ENCODE results near the gene ERVW-1.

The ERVW-1 gene

DNA sequence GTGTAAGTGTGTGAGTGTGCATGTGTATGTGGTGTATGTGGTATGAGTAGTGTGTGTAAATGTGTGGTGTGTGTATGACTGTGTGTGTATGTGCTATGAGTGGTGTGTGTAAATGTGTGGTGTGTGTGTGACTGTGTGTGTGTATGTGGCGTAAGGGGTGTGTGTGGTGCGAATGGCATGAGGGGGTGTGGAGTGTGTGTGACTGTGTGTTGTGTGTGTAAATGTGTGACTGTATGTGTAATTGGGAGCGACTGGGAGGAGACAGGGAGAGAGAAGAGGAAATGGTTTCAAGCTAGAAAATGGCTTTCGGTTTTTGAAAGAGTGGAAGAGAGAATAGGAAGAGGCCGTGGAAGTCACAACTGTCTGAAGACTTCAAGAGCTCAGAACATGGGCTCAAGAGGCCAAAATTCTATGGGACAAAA lies 54.0 kb downstream of the ERVW-1 start:
- DNase-seq (ENCODE audit: extremely low read depth, low read depth): no peak
- H3K4me3 ChIP-seq (replicated peaks; ENCODE audit: low read depth, low read length): no peak overlapping the region
- TF ChIP-seq, protein P1, sequence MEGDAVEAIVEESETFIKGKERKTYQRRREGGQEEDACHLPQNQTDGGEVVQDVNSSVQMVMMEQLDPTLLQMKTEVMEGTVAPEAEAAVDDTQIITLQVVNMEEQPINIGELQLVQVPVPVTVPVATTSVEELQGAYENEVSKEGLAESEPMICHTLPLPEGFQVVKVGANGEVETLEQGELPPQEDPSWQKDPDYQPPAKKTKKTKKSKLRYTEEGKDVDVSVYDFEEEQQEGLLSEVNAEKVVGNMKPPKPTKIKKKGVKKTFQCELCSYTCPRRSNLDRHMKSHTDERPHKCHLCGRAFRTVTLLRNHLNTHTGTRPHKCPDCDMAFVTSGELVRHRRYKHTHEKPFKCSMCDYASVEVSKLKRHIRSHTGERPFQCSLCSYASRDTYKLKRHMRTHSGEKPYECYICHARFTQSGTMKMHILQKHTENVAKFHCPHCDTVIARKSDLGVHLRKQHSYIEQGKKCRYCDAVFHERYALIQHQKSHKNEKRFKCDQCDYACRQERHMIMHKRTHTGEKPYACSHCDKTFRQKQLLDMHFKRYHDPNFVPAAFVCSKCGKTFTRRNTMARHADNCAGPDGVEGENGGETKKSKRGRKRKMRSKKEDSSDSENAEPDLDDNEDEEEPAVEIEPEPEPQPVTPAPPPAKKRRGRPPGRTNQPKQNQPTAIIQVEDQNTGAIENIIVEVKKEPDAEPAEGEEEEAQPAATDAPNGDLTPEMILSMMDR (IDR thresholded peaks at IDR 0.05; ENCODE audit: low read depth, low read length, missing control alignments): no peak

DNA sequence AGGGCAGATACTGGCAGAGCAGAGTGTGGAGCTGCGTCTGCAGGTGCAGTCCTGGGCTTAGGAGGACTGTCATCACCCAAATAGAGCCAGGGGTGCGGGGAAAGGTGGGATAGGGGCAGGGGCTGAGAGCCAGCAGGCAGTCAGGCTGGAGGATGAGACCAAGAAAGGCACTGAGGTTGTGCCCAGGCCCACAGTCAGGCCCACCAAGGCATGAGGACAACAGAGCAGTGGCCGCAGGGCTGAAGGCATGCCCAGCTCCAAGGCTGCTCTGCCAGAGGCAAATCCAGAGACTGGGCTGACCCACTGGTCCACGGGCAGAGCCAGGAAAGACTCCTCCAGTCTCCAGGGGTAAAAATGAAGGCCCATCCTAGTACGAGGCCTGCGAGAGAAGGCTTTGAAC lies 54.8 kb downstream of the ERVW-1 start:
- no peak for DNase-seq (ENCODE audit: extremely low read depth, low read depth)
- no peak overlapping the region for H3K4me3 ChIP-seq (replicated peaks; ENCODE audit: low read depth, low read length)
- TF ChIP-seq, protein P1 (IDR thresholded peaks at IDR 0.05; ENCODE audit: low read depth, low read length, missing control alignments): no peak

DNA sequence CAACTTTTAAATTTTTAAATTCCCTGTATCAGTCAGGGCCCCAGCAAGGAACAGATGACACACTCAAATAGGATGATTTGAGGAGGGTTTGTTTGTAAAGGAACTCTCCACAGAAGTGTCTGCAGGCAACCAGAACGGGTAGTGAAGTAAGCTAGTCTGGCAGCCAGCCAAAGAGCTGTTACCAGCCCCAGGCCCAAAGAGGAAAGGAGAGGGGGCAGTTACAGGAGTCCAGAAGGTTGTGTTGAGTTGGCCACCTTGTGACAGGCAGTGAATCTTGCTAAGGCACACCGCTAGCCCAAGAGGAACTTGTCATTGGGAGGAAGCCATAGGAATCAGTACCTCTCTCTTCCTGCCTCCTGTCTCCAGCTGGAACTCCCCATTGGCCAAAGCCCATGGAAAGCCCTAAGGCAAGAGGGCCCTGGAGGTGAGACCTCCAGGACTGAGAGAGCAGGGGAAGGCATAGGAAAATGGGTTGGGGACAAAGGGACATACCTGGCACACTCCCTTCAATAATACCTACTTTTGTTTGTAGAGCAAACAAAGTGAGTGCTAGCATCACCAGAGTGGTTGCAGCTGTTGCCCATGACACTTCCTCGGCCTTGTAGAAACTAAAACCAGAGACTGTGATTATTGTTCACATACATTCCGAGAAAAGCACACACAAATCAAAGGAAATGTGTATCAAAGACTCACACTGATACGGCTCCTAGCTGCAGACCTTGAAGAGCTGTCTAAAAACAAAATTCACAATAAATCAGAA lies 55.9 kb downstream of the ERVW-1 start:
- H3K4me3 ChIP-seq (replicated peaks; ENCODE audit: low read depth, low read length): no peak overlapping the region
- TF ChIP-seq, protein P1 (IDR thresholded peaks at IDR 0.05; ENCODE audit: low read depth, low read length, missing control alignments): no peak
- DNase-seq (ENCODE audit: extremely low read depth, low read depth): no peak

Data from HFF-Myc (cell line).